HEK293 (cell line): Measurements from ENCODE around the gene BRD3.

Source experiments
- ATF2 ChIP-seq: fragments of 450-650 bp; formaldehyde crosslinking; IDR thresholded peaks from 2 replicates; pipeline ENCODE4 v1.5.1; 2016; ENCODE audit warnings: missing biosample characterization, missing genetic modification characterization, low read depth
- KLF17 ChIP-seq: fragments of 450-650 bp; formaldehyde crosslinking; IDR thresholded peaks from 2 replicates; pipeline ENCODE4 v1.5.1; 2016; ENCODE audit warnings: missing biosample characterization, missing genetic modification characterization
- SP7 ChIP-seq: fragments of 450-650 bp; formaldehyde crosslinking; IDR thresholded peaks from 2 replicates; pipeline ENCODE4 v1.5.1; 2016; ENCODE audit warnings: missing biosample characterization, missing genetic modification characterization
- ZBTB7A ChIP-seq: fragments of 450-650 bp; formaldehyde crosslinking; IDR thresholded peaks from 2 replicates; pipeline ENCODE4 v1.5.1; 2016; ENCODE audit warnings: low read depth, missing biosample characterization, missing genetic modification characterization
- ZFP41 ChIP-seq: fragments of 450-650 bp; formaldehyde crosslinking; IDR thresholded peaks from 2 replicates; pipeline ENCODE4 v1.5.1; 2016; ENCODE audit warnings: missing biosample characterization, missing genetic modification characterization, borderline replicate concordance
- ZNF302 ChIP-seq: fragments of 450-650 bp; formaldehyde crosslinking; IDR thresholded peaks from 2 replicates; pipeline ENCODE4 v1.5.1; 2016; ENCODE audit warnings: missing biosample characterization, missing genetic modification characterization, low read depth
- ZNF391 ChIP-seq: fragments of 450-650 bp; formaldehyde crosslinking; IDR thresholded peaks from 2 replicates; pipeline ENCODE4 v1.5.1; 2016; ENCODE audit warnings: low read depth, missing biosample characterization, missing genetic modification characterization, borderline replicate concordance
- ZNF510 ChIP-seq: fragments of 450-650 bp; formaldehyde crosslinking; IDR thresholded peaks from 2 replicates; pipeline ENCODE4 v1.5.1; 2018; ENCODE audit warnings: mild to moderate bottlenecking, missing genetic modification characterization, missing biosample characterization; ENCODE audit not compliant: insufficient replicate concordance
- ZNF513 ChIP-seq: fragments of 450-650 bp; IDR thresholded peaks from 2 replicates; pipeline ENCODE4 v1.5.1; 2018; ENCODE audit warnings: missing biosample characterization, missing genetic modification characterization
- ZNF623 ChIP-seq: fragments of 450-650 bp; formaldehyde crosslinking; IDR thresholded peaks from 2 replicates; pipeline ENCODE4 v1.5.1; 2016; ENCODE audit warnings: missing biosample characterization, missing genetic modification characterization
- ZNF626 ChIP-seq: fragments of 450-650 bp; sonication (Bioruptor Pico); formaldehyde crosslinking; IDR thresholded peaks from 2 replicates; pipeline ENCODE4 v1.5.1; 2018; ENCODE audit warnings: missing biosample characterization, missing genetic modification characterization, inconsistent platforms
- TF ChIP-seq, protein P1 (sequence below): fragments of 450-650 bp; formaldehyde crosslinking; conservative IDR thresholded peaks from 2 replicates; pipeline ENCODE4 v1.5.1; 2016; ENCODE audit warnings: low read depth, missing biosample characterization, missing genetic modification characterization
- TF ChIP-seq, protein P2 (sequence below): fragments of 450-650 bp; formaldehyde crosslinking; IDR thresholded peaks from 2 replicates; pipeline ENCODE4 v1.5.1; 2016; ENCODE audit warnings: missing biosample characterization, missing genetic modification characterization

The BRD3 gene

DNA sequence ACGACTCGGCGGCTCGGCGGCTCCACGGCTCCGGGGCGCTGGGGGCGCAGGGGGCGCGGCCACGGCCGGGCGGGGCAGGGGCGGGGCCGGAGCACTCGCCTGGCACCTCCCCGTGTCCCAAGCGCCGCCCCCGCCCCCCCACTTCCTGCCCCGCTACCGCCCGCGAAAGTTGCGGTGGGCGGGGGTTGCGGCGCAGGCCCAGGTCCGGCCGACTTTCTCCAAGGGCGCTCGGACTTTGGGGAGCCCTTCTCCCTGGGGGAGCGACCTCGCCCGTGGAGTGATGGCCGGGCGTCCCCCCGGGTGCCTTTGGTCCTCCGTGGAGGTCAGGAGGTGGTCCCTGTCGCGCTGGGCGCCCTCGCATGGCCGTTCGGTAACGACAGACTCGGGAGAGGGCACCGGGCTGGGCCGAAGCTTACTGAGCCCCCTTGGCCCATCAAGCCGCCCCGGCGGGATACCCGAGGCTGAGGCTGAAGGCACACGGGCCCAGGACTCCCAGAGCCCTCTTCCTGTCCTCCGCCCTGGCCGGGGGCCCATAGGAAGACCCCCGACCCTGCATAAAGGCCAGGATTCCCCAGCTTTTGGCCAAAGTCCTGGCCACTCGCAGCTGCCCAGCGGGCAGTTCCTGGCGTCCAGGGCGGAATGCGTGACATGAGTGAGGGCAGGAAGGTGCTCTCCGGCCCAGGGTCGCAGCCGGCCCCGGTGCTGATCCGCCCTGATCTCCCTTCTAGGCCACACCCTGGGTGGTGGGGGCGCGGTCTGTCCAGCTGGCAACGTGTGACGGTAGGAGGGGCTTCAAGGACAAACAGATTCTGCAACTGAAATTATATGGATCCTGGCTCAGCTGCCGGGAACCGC is 74.8 kb downstream of the BRD3 start (continued):
- no peak for TF ChIP-seq ZNF513
- TF ChIP-seq, protein P1, sequence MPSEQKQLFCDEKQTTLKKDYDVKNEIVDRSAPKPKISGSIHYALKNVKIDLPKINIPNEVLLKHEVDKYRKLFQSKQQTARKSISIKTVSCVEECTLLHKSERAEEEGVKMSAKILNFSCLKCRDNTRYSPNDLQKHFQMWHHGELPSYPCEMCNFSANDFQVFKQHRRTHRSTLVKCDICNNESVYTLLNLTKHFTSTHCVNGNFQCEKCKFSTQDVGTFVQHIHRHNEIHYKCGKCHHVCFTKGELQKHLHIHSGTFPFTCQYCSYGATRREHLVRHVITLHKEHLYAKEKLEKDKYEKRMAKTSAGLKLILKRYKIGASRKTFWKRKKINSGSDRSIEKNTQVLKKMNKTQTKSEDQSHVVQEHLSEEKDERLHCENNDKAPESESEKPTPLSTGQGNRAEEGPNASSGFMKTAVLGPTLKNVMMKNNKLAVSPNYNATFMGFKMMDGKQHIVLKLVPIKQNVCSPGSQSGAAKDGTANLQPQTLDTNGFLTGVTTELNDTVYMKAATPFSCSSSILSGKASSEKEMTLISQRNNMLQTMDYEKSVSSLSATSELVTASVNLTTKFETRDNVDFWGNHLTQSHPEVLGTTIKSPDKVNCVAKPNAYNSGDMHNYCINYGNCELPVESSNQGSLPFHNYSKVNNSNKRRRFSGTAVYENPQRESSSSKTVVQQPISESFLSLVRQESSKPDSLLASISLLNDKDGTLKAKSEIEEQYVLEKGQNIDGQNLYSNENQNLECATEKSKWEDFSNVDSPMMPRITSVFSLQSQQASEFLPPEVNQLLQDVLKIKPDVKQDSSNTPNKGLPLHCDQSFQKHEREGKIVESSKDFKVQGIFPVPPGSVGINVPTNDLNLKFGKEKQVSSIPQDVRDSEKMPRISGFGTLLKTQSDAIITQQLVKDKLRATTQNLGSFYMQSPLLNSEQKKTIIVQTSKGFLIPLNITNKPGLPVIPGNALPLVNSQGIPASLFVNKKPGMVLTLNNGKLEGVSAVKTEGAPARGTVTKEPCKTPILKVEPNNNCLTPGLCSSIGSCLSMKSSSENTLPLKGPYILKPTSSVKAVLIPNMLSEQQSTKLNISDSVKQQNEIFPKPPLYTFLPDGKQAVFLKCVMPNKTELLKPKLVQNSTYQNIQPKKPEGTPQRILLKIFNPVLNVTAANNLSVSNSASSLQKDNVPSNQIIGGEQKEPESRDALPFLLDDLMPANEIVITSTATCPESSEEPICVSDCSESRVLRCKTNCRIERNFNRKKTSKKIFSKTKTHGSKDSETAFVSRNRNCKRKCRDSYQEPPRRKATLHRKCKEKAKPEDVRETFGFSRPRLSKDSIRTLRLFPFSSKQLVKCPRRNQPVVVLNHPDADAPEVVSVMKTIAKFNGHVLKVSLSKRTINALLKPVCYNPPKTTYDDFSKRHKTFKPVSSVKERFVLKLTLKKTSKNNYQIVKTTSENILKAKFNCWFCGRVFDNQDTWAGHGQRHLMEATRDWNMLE (tag by site-specific recombination) = no peak
- TF ChIP-seq ZNF623 (tag by site-specific recombination) = no peak
- no peak for TF ChIP-seq ZNF510 (tag by site-specific recombination)
- peak; percentile 66 for TF ChIP-seq KLF17 (tag by site-specific recombination)
- TF ChIP-seq, protein P2, sequence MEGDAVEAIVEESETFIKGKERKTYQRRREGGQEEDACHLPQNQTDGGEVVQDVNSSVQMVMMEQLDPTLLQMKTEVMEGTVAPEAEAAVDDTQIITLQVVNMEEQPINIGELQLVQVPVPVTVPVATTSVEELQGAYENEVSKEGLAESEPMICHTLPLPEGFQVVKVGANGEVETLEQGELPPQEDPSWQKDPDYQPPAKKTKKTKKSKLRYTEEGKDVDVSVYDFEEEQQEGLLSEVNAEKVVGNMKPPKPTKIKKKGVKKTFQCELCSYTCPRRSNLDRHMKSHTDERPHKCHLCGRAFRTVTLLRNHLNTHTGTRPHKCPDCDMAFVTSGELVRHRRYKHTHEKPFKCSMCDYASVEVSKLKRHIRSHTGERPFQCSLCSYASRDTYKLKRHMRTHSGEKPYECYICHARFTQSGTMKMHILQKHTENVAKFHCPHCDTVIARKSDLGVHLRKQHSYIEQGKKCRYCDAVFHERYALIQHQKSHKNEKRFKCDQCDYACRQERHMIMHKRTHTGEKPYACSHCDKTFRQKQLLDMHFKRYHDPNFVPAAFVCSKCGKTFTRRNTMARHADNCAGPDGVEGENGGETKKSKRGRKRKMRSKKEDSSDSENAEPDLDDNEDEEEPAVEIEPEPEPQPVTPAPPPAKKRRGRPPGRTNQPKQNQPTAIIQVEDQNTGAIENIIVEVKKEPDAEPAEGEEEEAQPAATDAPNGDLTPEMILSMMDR = peak; percentile 95
- TF ChIP-seq ZNF391 (tag by site-specific recombination) = 0 out of 2 replicates have a peak, but pooled peaks have one; percentile 36
- no peak for TF ChIP-seq ZNF302 (tag by site-specific recombination)
- TF ChIP-seq ZNF626 (tag by site-specific recombination) = no peak
- peak; percentile 94 for TF ChIP-seq ZBTB7A (tag by site-specific recombination)
- TF ChIP-seq ZFP41 (tag by site-specific recombination) = no peak
- TF ChIP-seq SP7 (tag by site-specific recombination) = peak; percentile 69
- TF ChIP-seq ATF2 (tag by site-specific recombination) = no peak
- TF ChIP-seq, all 188 proteins: peak for 44
